Retina (tissue), 1 donor: Measurements from ENCODE around the gene TM4SF5.

ENCODE experiments used
- DNase-seq: peaks from one replicate; pipeline ENCODE4 v3.0.0-alpha.2; 2016

TM4SF5 gene

GRCh38 chr17:4748686-4749085 is 23.0 kb upstream of the TM4SF5 start:
- no peak for DNase-seq

- DNase-seq: no peak
Measured at GRCh38 chr17:4750606-4751005, 21.1 kb upstream of the TM4SF5 start.

GRCh38 chr17:4751932-4752331 is 19.8 kb upstream of the TM4SF5 start:
- DNase-seq: no peak

- no peak for DNase-seq
Measured at GRCh38 chr17:4753392-4753791, 18.3 kb upstream of the TM4SF5 start.

- no peak for DNase-seq
Measured at GRCh38 chr17:4759776-4760236, 11.9 kb upstream of the TM4SF5 start.

- DNase-seq: no peak
Measured at GRCh38 chr17:4764595-4764994, 7.1 kb upstream of the TM4SF5 start.

GRCh38 chr17:4766201-4766600 is 5.5 kb upstream of the TM4SF5 start:
- DNase-seq: no peak

- no peak for DNase-seq
Measured at GRCh38 chr17:4766723-4767122, 5.0 kb upstream of the TM4SF5 start.

- DNase-seq: no peak
Measured at GRCh38 chr17:4768298-4768697, 3.4 kb upstream of the TM4SF5 start.

GRCh38 chr17:4769628-4770027 is 2.1 kb upstream of the TM4SF5 start:
- DNase-seq: no peak

- DNase-seq: no peak
Measured at GRCh38 chr17:4772235-4772613, 538 bp downstream of the TM4SF5 start.

- no peak for DNase-seq
Measured at GRCh38 chr17:4777969-4778760, 6.5 kb downstream of the TM4SF5 start.

- no peak for DNase-seq
Measured at GRCh38 chr17:4780325-4780955, 8.8 kb downstream of the TM4SF5 start.

GRCh38 chr17:4782652-4783051 is 11.0 kb downstream of the TM4SF5 start:
- peak; percentile 10 for DNase-seq

- DNase-seq: peak; percentile 70
Measured at GRCh38 chr17:4785311-4786105, 13.8 kb downstream of the TM4SF5 start.

GRCh38 chr17:4786106-4786511 is 14.4 kb downstream of the TM4SF5 start, which contains the start of gene VMO1:
Gene VMO1 (minus strand): TSS chr17:4786364. CDS start chr17:4786352, 12 bp downstream.
- peak; percentile 64 for DNase-seq

GRCh38 chr17:4786516-4786915 is 14.8 kb downstream of the TM4SF5 start:
- no peak for DNase-seq

GRCh38 chr17:4788159-4788806 is 16.6 kb downstream of the TM4SF5 start:
- no peak for DNase-seq

GRCh38 chr17:4788807-4789700 is 17.4 kb downstream of the TM4SF5 start, which contains the start of gene GLTPD2:
Gene GLTPD2 (plus strand): TSS chr17:4788964. CDS start chr17:4789012, 48 bp downstream.
- DNase-seq: no peak

GRCh38 chr17:4789701-4789950 is 17.9 kb downstream of the TM4SF5 start:
- no peak for DNase-seq

- DNase-seq: peak; percentile 92
Measured at GRCh38 chr17:4789951-4790704, 18.4 kb downstream of the TM4SF5 start.
